Measurements from ENCODE around the gene PLEKHM1.
"Not testable (repeated sequence)": the region's sequence is repeated elsewhere in the genome, so short reads cannot be mapped to it uniquely, and the experiment has no call there.

The PLEKHM1 gene

GRCh38 chr17:45461524-45462327 is 28.8 kb downstream of the PLEKHM1 start:
- H3K27me3 ChIP-seq (replicated peaks in 2 of 5; ENCODE audit: control insufficient read depth in 4 of 5, insufficient read depth in 5 of 5, low read length in 4 of 5); H3K36me3 ChIP-seq (ENCODE audit: control insufficient read depth in 4 of 4, insufficient read depth in 4 of 4, low read length in 3 of 4); H3K9me3 ChIP-seq (ENCODE audit: control extremely low read depth in 1 of 5, control insufficient read depth in 4 of 5, insufficient read depth in 2 of 5, low read depth in 1 of 5, low read length in 4 of 5); POLR2A ChIA-PET; H3K4me1 ChIP-seq (ENCODE audit: control extremely low read depth in 1 of 4, control insufficient read depth in 4 of 4, insufficient read depth in 4 of 4, low read length in 3 of 4); H3K27ac ChIP-seq (ENCODE audit: insufficient read depth in 1 of 2, low read depth in 1 of 2, low read length in 2 of 2, poor library complexity in 1 of 2, severe bottlenecking in 2 of 2): not testable (repeated sequence)
- no CpG with 5 or more reads among the region's 8 CpGs for WGBS (ENCODE audit: insufficient coverage)
- peak; percentile 34 to 84 (median 69) for DNase-seq
- peak overlapping the region in 1 of 7 experiments; percentile 16 for H3K4me3 ChIP-seq (ENCODE audit: control insufficient read depth in 1 of 7, extremely low read depth in 1 of 7, insufficient read depth in 4 of 7, low read depth in 2 of 7, low read length in 6 of 7)
- CTCF ChIA-PET = interaction anchor here (1.2 kb wide), 1 partner anchor 10 kb away, joined by 3 read pairs; no protein-coding TSS in a partner anchor

DNA sequence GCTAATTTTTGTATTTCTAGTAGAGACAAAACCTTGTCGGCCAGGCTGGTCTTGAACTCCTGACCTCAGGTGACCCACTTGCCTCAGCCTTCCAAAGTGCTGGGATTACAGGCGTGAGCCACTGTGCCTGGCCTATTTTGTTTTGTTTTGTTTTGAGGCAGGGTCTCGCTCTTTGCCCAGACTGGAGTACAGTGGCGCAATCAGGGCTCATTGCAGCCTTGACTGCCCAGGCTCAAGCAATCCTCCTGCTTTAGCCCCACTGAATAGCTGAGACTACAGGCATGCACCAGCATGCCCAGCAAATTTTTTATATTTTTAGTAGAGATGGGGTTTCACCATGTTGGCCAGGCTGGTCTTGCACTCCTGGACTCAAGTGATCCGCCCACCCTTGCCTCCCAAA is 30.1 kb downstream of the PLEKHM1 start:
- H3K36me3 ChIP-seq (ENCODE audit: control insufficient read depth in 4 of 4, insufficient read depth in 4 of 4, low read length in 3 of 4); POLR2A ChIA-PET; H3K4me1 ChIP-seq (ENCODE audit: control extremely low read depth in 1 of 4, control insufficient read depth in 4 of 4, insufficient read depth in 4 of 4, low read length in 3 of 4); H3K4me3 ChIP-seq (ENCODE audit: control insufficient read depth in 1 of 7, extremely low read depth in 1 of 7, insufficient read depth in 4 of 7, low read depth in 2 of 7, low read length in 6 of 7); H3K27me3 ChIP-seq (replicated peaks in 2 of 5; ENCODE audit: control insufficient read depth in 4 of 5, insufficient read depth in 5 of 5, low read length in 4 of 5); DNase-seq; H3K27ac ChIP-seq (ENCODE audit: insufficient read depth in 1 of 2, low read depth in 1 of 2, low read length in 2 of 2, poor library complexity in 1 of 2, severe bottlenecking in 2 of 2); CTCF ChIA-PET; H3K9me3 ChIP-seq (ENCODE audit: control extremely low read depth in 1 of 5, control insufficient read depth in 4 of 5, insufficient read depth in 2 of 5, low read depth in 1 of 5, low read length in 4 of 5): not testable (repeated sequence)
- WGBS (ENCODE audit: insufficient coverage) = 100% methylated on average over 1 of the region's 5 CpGs

- H3K9me3 ChIP-seq (ENCODE audit: control extremely low read depth in 1 of 5, control insufficient read depth in 4 of 5, insufficient read depth in 2 of 5, low read depth in 1 of 5, low read length in 4 of 5); DNase-seq; H3K4me1 ChIP-seq (ENCODE audit: control extremely low read depth in 1 of 4, control insufficient read depth in 4 of 4, insufficient read depth in 4 of 4, low read length in 3 of 4); CTCF ChIA-PET; H3K4me3 ChIP-seq (ENCODE audit: control insufficient read depth in 1 of 7, extremely low read depth in 1 of 7, insufficient read depth in 4 of 7, low read depth in 2 of 7, low read length in 6 of 7); H3K27ac ChIP-seq (ENCODE audit: insufficient read depth in 1 of 2, low read depth in 1 of 2, low read length in 2 of 2, poor library complexity in 1 of 2, severe bottlenecking in 2 of 2); H3K27me3 ChIP-seq (replicated peaks in 2 of 5; ENCODE audit: control insufficient read depth in 4 of 5, insufficient read depth in 5 of 5, low read length in 4 of 5); POLR2A ChIA-PET: not testable (repeated sequence)
- 100% methylated on average over 3 of the region's 8 CpGs for WGBS (ENCODE audit: insufficient coverage)
- H3K36me3 ChIP-seq (ENCODE audit: control insufficient read depth in 4 of 4, insufficient read depth in 4 of 4, low read length in 3 of 4) = peaks cover 0 to 22% (median 5%) of the 10 kb centered on the region in 4 experiments
Measured at GRCh38 chr17:45454341-45454740, 36.2 kb downstream of the PLEKHM1 start.

- CTCF ChIA-PET; H3K9me3 ChIP-seq (ENCODE audit: control extremely low read depth in 1 of 5, control insufficient read depth in 4 of 5, insufficient read depth in 2 of 5, low read depth in 1 of 5, low read length in 4 of 5); H3K27me3 ChIP-seq (replicated peaks in 2 of 5; ENCODE audit: control insufficient read depth in 4 of 5, insufficient read depth in 5 of 5, low read length in 4 of 5); H3K4me3 ChIP-seq (ENCODE audit: control insufficient read depth in 1 of 7, extremely low read depth in 1 of 7, insufficient read depth in 4 of 7, low read depth in 2 of 7, low read length in 6 of 7); POLR2A ChIA-PET; H3K27ac ChIP-seq (ENCODE audit: insufficient read depth in 1 of 2, low read depth in 1 of 2, low read length in 2 of 2, poor library complexity in 1 of 2, severe bottlenecking in 2 of 2); H3K4me1 ChIP-seq (ENCODE audit: control extremely low read depth in 1 of 4, control insufficient read depth in 4 of 4, insufficient read depth in 4 of 4, low read length in 3 of 4); DNase-seq: not testable (repeated sequence)
- WGBS (ENCODE audit: insufficient coverage) = 100% methylated on average over 2 of the region's 17 CpGs
- peaks cover 0 to 20% (median 4%) of the 10 kb centered on the region in 4 experiments for H3K36me3 ChIP-seq (ENCODE audit: control insufficient read depth in 4 of 4, insufficient read depth in 4 of 4, low read length in 3 of 4)
Measured at GRCh38 chr17:45453731-45454130, 36.8 kb downstream of the PLEKHM1 start.

GRCh38 chr17:45453225-45453534 is 37.3 kb downstream of the PLEKHM1 start:
- H3K4me3 ChIP-seq (ENCODE audit: control insufficient read depth in 1 of 7, extremely low read depth in 1 of 7, insufficient read depth in 4 of 7, low read depth in 2 of 7, low read length in 6 of 7); H3K27me3 ChIP-seq (replicated peaks in 2 of 5; ENCODE audit: control insufficient read depth in 4 of 5, insufficient read depth in 5 of 5, low read length in 4 of 5); DNase-seq; CTCF ChIA-PET; POLR2A ChIA-PET; H3K27ac ChIP-seq (ENCODE audit: insufficient read depth in 1 of 2, low read depth in 1 of 2, low read length in 2 of 2, poor library complexity in 1 of 2, severe bottlenecking in 2 of 2); H3K4me1 ChIP-seq (ENCODE audit: control extremely low read depth in 1 of 4, control insufficient read depth in 4 of 4, insufficient read depth in 4 of 4, low read length in 3 of 4); H3K9me3 ChIP-seq (ENCODE audit: control extremely low read depth in 1 of 5, control insufficient read depth in 4 of 5, insufficient read depth in 2 of 5, low read depth in 1 of 5, low read length in 4 of 5): not testable (repeated sequence)
- WGBS (ENCODE audit: insufficient coverage) = no CpG with 5 or more reads among the region's 7 CpGs
- H3K36me3 ChIP-seq (ENCODE audit: control insufficient read depth in 4 of 4, insufficient read depth in 4 of 4, low read length in 3 of 4) = peaks cover 0 to 20% (median 4%) of the 10 kb centered on the region in 4 experiments

GRCh38 chr17:45452329-45453224 is 37.9 kb downstream of the PLEKHM1 start:
- H3K9me3 ChIP-seq (ENCODE audit: control extremely low read depth in 1 of 5, control insufficient read depth in 4 of 5, insufficient read depth in 2 of 5, low read depth in 1 of 5, low read length in 4 of 5); CTCF ChIA-PET; H3K27ac ChIP-seq (ENCODE audit: insufficient read depth in 1 of 2, low read depth in 1 of 2, low read length in 2 of 2, poor library complexity in 1 of 2, severe bottlenecking in 2 of 2); H3K4me3 ChIP-seq (ENCODE audit: control insufficient read depth in 1 of 7, extremely low read depth in 1 of 7, insufficient read depth in 4 of 7, low read depth in 2 of 7, low read length in 6 of 7); H3K27me3 ChIP-seq (replicated peaks in 2 of 5; ENCODE audit: control insufficient read depth in 4 of 5, insufficient read depth in 5 of 5, low read length in 4 of 5); H3K4me1 ChIP-seq (ENCODE audit: control extremely low read depth in 1 of 4, control insufficient read depth in 4 of 4, insufficient read depth in 4 of 4, low read length in 3 of 4); POLR2A ChIA-PET; DNase-seq: not testable (repeated sequence)
- 100% methylated on average over 1 of the region's 9 CpGs for WGBS (ENCODE audit: insufficient coverage)
- H3K36me3 ChIP-seq (ENCODE audit: control insufficient read depth in 4 of 4, insufficient read depth in 4 of 4, low read length in 3 of 4) = peaks cover 0 to 20% (median 6%) of the 10 kb centered on the region in 4 experiments

DNA sequence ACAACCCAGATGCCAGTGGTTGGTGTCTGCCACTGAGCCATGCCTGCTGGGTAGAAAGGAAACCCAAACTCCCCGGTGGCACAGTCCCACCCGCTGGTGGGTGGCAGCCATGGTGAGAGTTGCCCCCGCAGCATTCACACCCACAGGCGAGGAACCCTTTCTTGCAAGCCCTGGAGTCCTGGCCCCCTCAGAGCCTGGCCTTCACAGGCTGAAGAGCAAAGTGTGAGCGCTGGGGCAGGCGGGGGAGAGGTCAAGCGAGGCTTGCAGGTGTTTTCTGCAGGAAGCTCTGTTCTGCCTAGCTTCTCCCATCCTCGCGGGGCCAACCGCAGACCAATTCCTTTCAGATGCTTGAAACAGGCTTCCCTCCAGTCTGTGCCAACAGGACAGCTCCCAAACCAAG is 38.9 kb downstream of the PLEKHM1 start:
- H3K27ac ChIP-seq (ENCODE audit: insufficient read depth in 1 of 2, low read depth in 1 of 2, low read length in 2 of 2, poor library complexity in 1 of 2, severe bottlenecking in 2 of 2); POLR2A ChIA-PET; H3K27me3 ChIP-seq (replicated peaks in 2 of 5; ENCODE audit: control insufficient read depth in 4 of 5, insufficient read depth in 5 of 5, low read length in 4 of 5); CTCF ChIA-PET; H3K9me3 ChIP-seq (ENCODE audit: control extremely low read depth in 1 of 5, control insufficient read depth in 4 of 5, insufficient read depth in 2 of 5, low read depth in 1 of 5, low read length in 4 of 5); H3K4me3 ChIP-seq (ENCODE audit: control insufficient read depth in 1 of 7, extremely low read depth in 1 of 7, insufficient read depth in 4 of 7, low read depth in 2 of 7, low read length in 6 of 7): not testable (repeated sequence)
- Histone ChIP-seq H3K36me3 (ENCODE audit: control insufficient read depth in 4 of 4, insufficient read depth in 4 of 4, low read length in 3 of 4) (peaks cover 0 to 19% (median 6%) of the 10 kb centered on the region in 4 experiments), H3K4me1 (ENCODE audit: control extremely low read depth in 1 of 4, control insufficient read depth in 4 of 4, insufficient read depth in 4 of 4, low read length in 3 of 4) (peaks cover 0 to 12% (median 8%) of the 10 kb centered on the region in 4 experiments)
- peak in 1 of 3 donors; percentile 15 for DNase-seq
- WGBS (ENCODE audit: insufficient coverage) = no CpG with 5 or more reads among the region's 10 CpGs

All from common myeloid progenitor, CD34-positive (primary cell).